ENCODE data around the gene ZBTB34.
"Not testable (repeated sequence)": the region's sequence is repeated elsewhere in the genome, so short reads cannot be mapped to it uniquely, and the experiment has no call there.

Gene ZBTB34, protein sequence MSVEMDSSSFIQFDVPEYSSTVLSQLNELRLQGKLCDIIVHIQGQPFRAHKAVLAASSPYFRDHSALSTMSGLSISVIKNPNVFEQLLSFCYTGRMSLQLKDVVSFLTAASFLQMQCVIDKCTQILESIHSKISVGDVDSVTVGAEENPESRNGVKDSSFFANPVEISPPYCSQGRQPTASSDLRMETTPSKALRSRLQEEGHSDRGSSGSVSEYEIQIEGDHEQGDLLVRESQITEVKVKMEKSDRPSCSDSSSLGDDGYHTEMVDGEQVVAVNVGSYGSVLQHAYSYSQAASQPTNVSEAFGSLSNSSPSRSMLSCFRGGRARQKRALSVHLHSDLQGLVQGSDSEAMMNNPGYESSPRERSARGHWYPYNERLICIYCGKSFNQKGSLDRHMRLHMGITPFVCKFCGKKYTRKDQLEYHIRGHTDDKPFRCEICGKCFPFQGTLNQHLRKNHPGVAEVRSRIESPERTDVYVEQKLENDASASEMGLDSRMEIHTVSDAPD

DNA sequence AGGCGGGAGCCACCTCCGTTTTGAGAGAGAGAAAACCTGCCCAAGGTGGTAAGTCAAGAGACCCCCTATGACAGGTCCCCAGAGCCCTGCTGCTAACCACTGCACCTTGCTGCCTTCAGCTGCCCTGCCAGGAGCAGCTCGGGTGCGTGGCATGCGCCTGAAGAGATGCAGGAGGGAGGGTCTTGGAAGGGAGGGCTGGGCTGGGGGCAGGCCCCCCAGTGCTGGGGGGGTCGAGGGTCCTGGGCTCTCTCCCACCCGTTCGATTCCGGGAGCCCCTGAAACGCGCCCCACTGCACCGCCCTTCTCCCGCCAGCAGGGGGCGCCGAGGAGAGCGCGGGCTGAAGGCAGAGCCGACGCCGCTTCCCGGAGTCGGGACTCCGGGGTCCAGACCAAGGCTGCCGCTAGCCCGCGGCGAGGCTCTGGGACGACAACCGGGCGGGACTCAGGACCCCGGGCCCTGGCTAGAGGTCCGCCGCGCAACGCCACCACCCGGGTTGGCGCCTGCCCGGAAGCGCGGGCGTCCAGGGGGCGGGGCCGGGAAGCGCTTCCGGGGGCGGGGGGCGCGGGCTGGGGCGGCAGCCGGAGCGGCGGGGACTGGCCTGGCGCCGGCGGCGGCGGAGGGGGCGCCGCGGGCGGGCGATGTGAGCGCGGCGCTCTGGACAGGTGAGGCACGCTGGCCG, at the start of gene ZBTB34:
TSS of gene ZBTB34 (plus strand) at position 563 of the 680 bp plus-strand sequence. CDS start 18,761 bp downstream, outside the sequence.
- DNase-seq: peak; percentile 79

DNA sequence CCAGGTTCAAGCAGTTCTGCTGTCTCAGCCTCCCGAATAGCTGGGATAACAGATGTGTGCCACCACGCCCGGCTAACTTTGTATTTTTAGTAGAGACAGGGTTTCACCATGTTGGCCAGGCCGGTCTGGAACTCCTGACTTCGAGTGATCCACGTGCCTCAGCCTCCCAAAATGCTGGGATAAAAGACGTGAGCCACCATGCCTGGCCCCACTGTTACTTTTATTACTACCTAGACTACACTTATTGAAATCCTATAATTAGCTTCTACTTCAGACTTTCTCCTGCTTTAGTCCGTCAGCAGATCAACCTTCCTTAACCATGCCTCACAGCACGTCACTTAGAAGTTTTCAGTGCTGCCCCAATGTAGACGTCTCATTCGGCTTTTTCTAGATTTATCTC, 47.4 kb upstream of the ZBTB34 start:
- DNase-seq: no peak

DNA sequence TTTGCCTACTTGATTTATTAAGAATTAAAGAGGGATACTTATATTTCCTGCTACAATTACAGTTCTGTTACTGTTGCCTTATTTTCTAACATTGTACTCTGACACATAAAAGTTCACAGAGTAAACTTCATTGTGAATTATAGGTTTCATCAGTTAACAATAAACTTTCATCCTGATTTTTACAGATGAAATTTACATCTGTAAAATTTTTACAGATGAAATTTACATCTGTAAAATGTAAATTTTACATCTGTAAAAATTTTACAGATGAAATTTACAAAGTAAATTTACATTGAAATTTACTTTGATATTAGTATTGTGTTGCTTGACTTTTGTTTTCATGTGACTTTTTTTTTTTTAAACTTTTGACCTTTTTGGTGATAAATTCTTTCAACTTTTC, 46.3 kb upstream of the ZBTB34 start:
- no peak for DNase-seq

DNA sequence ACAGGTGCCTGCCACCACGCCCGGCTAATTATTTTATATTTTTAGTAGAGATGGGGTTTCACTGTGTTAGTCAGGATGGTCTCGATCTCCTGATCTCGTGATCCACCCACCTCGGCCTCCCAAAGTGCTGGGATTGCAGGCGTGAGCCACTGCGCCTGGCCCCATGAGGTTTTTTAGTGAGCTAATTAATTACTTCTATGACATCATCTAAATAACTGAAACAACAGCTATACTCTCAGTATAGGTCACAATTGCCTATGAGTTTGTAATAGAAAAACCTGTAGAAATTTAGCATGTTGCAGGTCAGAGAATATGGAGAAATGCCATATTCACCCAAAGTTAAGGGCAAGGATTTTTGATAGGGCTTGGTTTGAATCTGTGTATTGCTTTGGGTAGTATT, 42.8 kb upstream of the ZBTB34 start:
- not testable (repeated sequence) for DNase-seq

DNA sequence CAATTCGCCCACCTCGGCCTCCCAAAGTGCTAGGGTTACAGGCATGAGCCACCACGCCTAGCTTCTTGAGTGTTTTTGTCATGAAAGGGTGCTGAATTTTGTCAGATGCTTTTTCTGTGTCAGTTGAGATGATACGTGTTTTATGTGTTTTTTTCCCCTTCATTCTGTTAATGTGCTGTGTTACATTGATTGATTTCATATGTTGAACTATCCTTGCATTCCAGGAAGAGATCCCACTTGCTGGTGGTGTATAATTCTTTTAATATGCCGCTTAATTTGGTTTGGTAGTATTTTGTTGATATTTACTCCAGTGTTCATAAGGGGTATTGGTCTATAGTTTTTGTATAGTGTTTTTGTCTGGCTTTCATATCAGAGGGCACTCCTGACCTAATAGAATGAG, 42.0 kb upstream of the ZBTB34 start:
- DNase-seq: no peak

DNA sequence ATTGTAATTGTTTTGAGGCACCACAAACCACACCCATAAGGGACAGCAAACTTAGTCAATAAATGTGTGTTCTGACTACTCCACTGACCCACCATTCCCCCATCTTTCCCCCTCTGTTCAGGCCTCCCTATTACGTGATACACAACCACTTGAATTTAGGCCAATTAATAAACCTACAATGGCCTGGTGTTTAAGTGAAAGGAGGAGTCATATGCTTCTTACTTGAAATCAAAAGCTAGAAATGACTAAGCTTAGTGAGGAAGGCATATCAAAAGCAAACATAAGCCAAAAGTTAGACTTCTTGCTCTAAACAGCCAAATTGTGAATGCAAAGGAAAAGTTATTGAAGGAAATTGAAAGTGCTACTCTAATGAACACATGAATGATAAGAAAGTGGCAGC, 41.0 kb upstream of the ZBTB34 start:
- peak; percentile 78 for DNase-seq

DNA sequence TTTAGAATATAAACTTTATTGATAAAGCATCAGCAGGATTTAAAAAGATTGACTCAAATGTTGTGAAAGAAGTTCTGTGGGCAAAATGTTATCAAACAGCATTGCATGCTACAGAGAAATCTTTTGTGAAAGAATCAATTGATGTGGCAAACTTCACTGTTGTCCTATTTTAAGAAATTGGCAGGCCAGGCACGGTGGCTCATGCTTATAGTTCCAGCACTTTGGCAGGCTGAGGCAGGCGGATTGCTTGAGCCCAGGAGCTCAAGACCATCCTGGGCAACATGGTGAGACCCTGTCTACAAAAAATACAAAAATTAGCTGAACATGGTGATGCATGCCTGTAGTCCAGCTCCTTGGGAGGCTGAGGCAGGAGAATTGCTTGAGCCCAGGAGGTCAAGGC, 38.2 kb upstream of the ZBTB34 start:
- DNase-seq: no peak

DNA sequence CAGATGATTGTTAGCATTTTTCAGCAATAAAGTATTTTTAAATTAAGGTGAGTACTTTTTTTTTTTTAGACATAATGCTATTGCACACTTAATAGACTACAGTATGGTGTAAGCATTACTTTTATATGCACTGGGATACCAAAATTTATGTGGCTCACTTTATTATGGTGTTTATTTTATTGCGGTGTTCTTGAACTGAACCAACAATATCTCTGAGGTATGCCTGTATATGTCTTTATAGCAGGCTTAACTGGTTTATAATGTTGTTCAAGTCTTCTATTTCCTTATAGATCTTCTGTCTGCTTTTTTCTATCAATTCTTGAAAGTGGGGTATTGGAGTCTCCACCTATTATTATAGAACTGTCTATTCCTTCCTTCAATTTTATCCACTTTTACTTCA, 37.6 kb upstream of the ZBTB34 start:
- no peak for DNase-seq

DNA sequence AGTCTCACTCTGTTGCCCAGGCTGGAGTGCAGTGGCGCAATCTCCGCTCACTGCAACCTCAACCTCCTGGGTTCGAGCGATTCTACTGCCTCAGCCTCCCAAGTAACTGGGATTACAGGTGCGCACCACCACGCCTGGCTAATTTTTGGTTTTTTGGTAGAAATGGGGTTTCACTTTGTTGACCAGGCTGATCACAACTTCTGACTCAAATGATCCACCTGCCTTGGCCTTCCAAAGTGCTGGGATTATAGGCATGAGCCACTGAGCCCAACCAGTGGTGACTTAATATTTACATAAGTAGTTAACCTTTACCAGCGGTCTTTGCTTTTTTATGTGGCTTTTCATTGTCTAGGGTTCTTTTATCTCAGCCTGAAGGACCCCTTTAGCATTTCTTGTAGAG, 36.4 kb upstream of the ZBTB34 start:
- not testable (repeated sequence) for DNase-seq

DNA sequence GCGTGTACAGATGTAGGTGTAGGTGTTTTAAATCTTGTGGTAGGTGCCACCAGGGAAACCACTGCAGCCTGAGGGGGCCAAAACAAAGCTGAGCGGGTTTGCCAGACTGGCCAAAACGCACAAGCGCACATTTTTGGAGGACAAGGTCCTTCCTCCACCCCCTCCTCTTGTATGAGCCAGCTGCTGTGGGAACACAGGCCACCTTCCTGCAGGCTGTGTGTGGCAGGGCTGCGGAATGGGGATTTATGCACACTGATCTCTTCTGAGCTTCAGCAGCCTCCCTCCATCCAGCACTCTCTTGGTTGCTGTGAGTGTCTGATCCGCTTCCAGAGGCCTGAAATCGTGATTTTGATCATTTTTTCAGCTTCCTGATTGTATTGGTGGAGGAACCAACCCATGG, 33.2 kb upstream of the ZBTB34 start:
- DNase-seq: no peak

DNA sequence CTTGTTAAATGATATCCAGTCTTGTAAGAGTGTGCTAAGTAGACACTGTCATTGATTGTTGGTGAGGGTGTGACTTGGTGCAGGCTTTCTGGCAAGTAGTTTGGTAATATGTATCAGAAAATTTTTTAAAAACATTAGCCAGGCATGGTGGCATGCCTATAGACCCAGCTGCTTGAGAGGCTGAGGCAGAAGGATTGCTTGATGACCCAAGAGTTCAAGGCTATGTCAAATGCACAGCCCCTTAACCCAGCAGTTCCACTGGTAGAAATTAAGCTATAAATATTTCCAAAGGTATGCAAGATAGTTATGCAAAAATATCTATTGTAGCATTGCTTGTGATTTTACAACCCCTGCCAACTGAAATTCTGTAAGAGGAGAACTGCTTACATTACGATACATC, 31.4 kb upstream of the ZBTB34 start:
- DNase-seq: no peak

DNA sequence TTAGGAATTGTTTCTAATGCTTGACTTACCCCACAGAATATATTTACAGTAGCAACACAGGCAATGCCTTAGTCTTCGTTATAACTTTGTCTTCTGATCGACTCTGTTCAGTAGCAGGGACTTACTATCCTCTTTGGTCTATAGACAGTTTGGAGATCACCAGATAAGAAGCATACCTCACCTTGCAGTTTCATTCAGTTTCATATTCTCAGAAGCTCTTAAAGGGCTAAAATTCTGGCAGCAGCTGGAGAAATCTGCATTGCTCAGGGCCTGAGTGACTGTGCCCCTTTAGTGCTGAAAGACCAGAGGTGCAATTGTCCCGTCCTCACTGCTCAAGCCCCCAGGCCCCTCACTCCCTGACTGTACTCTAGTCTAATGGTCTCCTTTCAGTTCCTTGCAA, 29.6 kb upstream of the ZBTB34 start:
- DNase-seq: no peak

DNA sequence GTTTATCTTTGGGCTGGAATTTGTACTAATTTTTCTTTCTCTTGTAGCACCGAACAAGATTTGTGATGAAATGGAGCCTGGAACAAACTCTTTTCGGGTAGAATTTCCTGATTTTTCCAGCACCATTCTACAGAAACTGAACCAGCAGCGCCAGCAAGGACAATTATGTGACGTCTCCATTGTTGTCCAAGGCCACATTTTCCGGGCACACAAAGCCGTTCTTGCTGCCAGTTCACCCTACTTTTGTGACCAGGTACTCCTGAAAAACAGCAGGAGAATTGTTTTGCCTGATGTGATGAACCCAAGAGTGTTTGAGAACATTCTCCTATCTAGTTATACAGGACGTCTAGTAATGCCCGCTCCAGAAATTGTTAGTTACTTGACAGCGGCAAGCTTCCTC, 28.0 kb upstream of the ZBTB34 start:
- no peak for DNase-seq

DNA sequence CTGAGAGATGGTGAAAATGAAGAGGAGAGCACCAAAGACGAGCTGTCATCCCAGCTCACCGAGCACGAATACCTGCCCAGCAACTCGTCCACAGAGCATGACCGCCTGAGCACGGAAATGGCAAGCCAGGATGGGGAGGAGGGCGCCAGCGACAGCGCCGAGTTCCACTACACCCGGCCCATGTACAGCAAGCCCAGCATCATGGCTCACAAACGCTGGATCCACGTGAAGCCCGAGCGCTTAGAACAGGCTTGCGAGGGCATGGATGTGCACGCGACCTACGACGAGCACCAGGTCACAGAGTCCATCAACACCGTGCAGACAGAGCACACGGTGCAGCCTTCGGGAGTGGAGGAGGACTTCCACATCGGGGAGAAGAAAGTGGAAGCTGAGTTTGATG, 27.4 kb upstream of the ZBTB34 start:
- DNase-seq: no peak

DNA sequence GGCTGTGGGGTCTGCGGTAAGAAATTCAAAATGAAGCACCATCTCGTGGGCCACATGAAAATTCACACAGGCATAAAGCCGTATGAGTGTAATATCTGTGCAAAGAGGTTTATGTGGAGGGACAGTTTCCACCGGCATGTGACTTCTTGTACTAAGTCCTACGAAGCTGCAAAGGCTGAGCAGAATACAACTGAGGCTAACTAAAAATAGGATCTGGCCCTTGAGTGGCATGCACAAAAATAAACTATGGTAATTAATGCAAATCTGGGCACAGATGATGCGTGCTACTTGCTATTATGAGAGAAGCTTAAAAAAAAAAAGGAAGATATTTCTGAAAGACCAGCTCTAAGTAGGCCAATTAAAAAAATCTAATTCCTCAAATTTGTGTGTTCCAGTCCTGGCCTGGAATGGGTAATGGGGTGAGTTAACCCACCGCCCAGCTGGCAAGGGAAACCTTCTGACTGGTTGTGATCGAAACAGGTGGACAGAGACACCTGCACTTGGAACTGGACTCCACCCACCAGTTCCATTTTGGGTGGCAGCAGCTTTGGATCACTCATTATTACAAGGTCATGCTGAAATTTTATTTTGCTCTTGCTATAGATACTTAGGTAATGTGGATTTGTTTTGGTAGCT, 26.6 kb upstream of the ZBTB34 start:
- DNase-seq: no peak

DNA sequence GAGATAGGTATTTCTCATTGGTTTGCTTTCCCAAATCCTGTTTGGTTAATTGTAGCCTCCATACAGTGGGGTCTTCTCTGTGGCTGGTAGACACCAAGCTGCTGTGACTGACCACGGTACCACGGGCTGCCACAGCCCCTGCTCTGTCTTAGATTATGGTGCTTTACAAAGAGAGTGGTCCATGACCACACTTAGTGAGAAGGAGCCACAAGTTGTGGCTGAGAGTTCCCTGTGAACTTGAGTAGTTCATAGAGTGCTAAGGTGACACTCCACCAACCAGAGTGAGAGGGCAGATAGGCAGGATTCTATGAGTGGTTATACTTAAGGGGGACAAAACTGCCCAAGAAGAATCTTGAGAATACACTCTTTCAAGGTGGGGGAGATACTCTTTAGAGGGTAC, 25.8 kb upstream of the ZBTB34 start:
- no peak for DNase-seq

DNA sequence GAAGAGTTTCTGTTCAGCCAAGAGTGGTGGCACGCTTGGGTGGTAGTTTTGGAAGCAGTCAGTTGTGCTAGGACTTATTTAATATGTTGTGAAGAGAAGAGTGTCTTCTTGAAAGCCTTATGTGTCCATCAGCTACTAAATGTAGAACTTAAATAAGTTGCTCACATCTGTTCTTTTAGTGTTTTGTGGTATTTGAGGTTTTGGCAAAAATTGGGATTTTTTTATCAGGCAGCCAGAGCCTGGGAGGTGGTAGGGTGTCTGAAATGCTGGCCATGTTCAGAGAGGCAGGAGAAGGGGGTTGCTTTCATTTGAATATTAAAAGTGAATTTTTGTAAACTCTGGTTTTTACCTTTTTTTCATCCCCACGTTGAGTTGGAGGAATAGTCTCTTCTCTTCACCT, 24.2 kb upstream of the ZBTB34 start:
- no peak for DNase-seq

DNA sequence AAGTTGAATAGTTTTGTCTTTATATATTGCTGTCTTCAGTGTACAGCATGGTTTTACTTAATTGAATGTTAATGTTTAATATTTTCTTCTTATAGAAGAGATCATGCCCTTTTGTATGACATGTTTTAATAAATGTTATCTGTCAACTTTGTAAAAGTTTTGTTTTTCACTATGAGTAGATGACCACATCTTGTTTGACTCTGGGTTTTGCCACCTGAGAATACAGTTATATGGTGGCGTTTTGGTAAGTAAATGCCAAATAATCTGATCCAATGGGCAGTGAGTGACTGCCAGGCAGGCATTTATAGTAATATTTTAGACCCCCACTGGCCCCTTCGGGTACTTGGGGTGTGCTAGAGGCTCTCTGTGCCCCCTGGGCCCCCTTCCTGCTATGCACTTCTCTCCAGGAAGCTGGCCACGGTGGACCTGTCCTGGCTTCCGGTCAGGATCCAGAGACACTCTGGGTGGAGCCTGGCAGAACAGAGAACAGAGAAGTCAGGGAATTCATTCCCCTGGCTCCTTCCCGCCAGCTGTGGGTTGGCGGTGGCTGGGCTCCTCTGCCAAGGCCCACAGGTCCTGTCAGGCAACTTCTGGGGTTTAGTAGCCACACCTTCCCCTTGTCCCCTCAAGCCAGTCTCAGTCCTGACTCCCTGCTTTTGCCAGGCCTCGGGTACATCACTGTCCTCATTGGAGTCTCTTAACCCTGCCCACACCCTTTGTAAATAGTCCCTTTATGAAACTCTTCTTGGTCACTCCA, 22.2 kb upstream of the ZBTB34 start:
- peak; percentile 36 for DNase-seq

DNA sequence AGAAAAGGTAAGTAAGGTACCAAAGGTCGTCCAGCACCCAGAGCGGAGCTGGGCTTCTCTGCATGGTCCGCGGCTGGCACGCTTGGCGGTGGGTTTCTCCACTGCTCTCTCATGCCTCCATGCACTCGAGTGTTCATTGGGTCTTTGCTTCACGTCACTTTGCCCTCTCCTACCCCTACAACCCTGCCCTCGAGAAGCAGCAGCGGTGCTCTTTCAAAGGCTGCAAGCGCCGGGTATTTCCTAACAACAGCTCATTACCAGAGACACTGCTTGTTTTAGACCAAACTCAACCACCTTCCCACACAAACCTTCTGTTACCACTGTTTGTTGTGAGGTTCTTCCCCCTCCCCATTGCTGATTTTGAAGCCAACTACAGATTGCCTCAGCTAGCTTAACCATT, 21.5 kb upstream of the ZBTB34 start:
- peak; percentile 22 for DNase-seq

DNA sequence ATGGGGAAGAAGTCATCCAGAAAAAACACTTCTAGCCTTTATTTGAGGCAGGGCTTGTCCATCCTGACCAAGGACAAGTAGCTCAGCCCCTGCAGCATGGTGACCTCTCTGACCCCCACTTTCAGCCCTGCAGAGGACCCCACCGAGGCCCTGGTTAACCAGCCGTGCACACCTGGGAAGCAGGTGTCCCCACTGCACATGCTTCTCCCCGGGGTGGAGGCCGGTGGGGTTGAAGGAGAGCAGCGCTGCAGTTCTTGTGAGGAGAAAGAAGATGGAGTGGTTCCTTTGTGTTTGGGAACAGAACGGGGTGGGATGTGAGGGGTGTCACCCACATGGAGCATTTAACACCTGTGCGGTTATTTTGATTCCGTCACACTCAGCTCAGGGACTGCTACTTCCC, 21.1 kb upstream of the ZBTB34 start:
- DNase-seq: no peak

DNA sequence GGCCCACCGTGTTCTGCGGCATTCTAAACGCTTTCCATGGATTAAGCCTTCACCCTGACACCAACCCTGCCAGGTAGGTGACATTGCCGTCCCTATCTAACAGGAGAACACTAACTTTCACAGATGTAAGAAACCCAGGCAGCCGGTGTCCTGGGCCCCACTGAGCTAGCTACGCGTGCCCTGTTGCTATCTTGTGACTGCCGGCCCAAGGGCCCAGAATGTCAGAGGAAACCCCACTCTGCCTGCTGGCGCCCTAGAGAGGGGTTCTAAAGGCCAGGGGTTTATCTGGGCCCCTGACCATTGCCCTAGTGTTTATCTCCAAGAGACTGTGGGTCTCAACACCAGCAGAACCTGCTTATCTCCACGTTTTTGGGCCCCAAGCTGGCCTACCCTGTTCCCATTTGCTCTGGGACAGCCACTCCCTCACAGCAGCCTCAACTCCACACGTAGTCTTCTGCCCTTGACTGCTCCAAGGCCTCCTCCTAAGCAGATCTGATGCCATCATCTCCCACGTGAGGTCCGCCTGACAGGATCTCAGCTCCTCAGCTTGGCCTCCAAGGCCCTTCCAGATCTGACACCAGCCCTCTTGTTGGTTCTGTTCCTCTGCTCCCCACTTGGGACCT, 18.1 kb upstream of the ZBTB34 start:
- DNase-seq: no peak

DNA sequence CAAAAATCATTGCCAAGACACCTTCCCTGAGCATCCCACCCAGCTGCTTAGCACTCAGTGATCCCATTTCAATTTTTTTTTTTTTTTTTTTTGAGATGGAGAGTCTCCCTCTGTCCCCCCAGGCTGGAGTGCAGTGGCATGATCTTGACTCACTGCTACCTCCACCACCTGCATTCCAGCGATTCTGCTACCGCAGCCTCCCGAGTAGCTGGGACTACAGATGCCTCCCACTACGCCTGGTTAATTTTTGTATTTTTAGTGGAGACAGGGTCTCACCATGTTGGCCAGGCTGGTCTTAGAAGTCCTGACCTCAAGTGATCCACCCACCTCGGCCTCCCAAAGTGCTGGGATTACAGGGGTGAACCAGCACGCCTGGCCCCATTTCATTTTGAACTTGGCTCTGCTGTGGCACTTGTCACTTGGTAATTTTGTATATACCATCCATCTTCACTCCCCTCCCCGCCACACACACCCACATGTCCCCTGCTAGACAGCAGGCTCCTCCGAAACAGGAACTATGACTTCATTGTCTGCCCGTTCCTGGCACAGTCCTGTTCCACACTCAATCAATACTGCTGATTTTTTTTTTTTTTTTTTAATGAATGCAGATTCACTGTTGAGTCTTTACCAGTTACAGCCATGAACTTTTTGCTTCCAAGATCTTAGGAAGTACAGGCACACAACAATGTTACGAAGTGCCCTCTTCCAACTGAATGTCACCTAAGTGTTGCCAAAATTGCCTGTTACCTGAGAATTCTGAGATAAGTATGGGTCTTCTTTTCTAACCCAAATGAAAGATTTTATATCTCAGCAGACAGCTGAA, 17.3 kb upstream of the ZBTB34 start:
- no peak for DNase-seq

Measured in activated CD4-positive, alpha-beta T cell treated with anti-CD3 and anti-CD28 coated beads, Interleukin-10, Interleukin-2, amounts not matched to agents 100 ng/mL and 50 ng/mL, durations not matched to agents 16 hours and 8 hours (primary cell).